HG02759 (cell line): ENCODE results near the gene GFY.
A peak's percentile ranks its signal among the peaks of the same experiment; 100 is the strongest.
"Not testable (repeated sequence)": the region's sequence is repeated elsewhere in the genome, so short reads cannot be mapped to it uniquely, and the experiment has no call there.

Source experiments
- ATAC-seq: cut with Tn5 transposase; IDR thresholded peaks from one replicate; pipeline ENCODE4 v1.9.1; 2021; ENCODE audit warnings: mild to moderate bottlenecking, moderate library complexity; ENCODE audit not compliant: unreplicated experiment

Gene GFY

DNA sequence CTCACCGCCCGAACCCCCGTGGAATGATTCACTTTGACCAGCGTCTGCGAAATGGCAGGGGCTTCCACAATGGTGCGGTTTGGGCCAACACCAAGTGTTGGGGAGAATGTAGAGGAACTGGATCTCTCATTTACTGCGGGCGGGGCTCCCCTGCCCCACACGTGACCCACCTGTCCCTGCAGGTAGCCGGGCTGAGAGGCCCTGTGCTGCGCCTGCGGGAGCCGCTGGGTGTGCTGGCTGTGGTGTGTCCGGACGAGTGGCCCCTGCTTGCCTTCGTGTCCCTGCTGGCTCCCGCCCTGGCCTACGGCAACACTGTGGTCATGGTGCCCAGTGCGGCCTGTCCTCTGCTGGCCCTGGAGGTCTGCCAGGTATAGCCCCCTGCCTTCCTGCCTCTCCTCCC, 43.0 kb downstream of the GFY start:
- ATAC-seq, result no peak

DNA sequence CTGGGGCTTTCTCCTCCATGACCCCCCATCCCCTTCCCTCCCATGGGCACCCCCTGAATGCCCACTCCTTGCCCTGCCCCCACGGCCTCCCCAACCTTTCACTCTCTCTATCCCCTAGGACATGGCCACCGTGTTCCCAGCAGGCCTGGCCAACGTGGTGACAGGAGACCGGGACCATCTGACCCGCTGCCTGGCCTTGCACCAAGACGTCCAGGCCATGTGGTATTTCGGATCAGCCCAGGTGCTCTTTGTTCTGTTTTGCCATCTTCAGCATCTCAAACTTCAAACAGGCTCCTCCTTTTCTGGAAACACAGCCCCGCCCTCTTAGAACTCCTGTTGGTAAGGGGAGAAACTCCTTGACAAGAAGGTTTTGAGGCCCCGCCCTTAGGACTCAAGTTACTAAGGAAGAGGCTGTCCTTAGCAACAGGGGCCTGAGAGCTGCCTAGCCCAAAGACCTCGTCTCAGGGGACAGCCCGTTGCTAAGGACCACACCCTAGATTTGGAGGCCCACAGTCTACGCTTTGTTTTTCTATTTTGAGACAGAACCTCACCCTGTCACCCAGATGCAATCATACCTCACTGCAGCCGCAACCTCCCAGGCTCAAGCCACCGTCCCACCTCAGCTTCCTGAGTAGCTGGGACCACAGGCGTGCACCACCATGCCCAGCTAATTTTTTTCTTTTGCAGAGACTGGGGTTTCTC, 43.7 kb downstream of the GFY start:
- peak; percentile 70 for ATAC-seq

- peak; percentile 58 for ATAC-seq
Observed at GRCh38 chr19:49469828-49470614, 44.8 kb downstream of the GFY start.

GRCh38 chr19:49470615-49470978, 45.4 kb downstream of the GFY start:
- no peak for ATAC-seq

DNA sequence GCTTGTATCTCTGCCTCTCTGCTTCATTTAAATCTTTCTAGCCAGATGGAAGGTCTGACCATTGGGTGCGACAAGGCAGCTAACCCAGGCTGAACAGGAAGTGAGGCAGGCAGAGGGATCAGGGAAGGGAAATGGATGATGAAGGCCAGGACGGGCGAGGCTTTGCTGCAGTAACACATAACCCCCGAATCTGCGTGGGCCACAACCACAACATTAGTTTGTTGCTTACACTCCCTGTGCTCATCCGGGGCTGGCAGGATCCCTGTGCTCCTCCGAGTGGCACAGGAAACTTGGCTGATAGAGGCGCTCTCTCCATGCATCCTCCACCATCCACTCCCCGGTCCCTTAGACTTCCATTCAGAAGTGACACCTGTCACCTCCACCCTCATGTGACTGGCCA, 47.7 kb downstream of the GFY start:
- no peak for ATAC-seq

DNA sequence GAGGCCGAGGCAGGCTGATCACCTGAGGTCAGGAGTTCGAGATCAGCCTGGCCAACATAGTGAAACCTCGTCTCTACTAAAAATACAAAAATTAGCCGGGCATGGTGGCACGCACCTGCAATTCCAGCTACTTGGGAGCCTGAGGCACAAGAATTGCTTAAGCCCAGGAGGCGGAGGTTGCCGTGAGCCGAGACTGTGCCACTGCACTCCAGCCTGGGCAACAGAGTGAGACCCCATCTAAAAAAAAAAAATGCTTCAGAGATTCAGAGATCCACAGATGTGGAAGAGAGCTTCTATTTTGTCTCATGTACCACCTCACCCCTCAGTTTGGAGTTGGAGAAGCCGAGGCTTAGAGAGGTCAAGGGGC, 48.3 kb downstream of the GFY start:
- not testable (repeated sequence) for ATAC-seq

DNA sequence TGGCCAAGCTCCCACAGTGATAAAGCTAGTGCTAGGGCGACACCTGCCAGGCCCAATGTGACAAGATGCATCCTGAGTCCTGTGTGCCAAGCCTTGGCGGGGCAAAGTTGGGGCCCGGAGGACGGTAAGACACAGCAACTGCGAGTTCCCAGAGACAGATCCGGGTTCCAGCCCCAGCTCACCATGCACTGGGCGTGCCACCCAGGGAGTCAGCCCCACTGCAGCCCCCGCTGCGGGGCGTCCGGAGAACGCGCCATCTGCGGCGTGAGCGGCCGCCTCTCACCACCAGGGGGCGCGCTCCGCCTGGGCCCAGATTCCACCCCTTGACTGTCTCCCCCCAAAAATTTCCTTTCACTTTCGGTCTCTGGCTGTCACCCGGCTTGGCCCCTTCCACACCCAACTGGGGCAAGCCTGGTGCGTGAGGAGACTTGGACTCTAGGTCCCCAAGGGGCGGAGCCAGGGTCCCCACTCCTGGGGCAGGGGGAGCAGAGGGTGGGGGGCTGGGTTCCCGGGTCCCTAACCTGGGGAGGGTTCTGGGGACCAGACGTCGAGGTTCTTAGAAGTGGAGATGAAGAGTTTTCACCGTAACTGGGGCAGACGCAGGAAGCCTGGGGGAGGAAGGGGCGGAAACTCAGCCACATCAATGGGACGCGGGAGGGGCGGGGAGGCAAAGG, 48.8 kb downstream of the GFY start, which contains the start of gene FLT3LG:
Gene FLT3LG (plus strand): TSS at position 348 of the 674 bp plus-strand sequence. CDS start 425 bp downstream, outside the sequence.
- peak; percentile 51 for ATAC-seq

DNA sequence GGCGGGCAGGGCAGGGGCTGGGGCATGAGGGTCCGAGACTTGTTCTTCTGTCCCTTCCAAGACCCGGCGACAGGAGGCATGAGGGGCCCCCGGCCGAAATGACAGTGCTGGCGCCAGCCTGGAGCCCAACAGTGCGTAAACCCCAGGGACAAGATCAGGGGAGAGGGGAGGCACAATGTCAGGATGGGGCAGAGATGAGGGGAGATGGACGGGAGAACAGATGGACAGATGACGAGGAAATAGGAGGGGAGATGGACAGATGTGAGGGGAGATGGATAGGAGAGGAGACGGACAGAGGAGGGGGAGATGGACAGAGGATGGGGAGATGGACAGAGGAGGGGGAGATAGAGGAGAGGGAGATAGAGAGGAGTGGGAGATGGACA, 49.3 kb downstream of the GFY start:
- ATAC-seq, result no peak

DNA sequence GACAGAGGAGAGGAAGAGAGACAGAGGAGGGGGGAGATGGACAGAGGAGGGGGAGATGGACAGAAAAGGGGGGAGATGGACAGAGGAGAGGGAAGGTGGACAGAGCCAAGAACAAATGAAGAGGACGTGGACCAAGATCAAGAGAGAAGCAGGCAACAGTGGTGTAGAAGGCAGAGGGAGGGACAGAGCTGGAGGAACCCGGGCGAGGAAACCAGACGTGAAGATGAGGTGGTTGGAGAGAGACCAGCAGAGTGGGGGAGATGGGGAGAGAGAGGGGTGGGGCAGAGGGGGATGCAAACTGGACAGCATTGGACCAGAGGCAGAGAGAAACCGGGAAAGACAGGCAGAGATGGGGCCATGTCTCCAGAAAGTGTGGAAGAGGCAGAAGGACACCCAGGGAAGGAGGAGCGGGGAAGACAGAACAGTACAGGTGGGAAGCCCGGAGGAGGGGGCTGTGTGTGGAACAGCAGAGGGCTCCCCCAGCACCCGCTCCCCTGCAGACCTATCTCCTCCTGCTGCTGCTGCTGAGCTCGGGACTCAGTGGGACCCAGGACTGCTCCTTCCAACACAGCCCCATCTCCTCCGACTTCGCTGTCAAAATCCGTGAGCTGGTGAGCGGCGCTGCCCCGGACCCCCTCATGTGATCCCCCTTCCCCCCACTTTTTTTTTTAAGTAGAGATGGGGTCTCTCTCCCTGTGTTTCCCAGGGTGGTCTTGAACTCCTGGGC, 50.2 kb downstream of the GFY start:
- ATAC-seq, result no peak

DNA sequence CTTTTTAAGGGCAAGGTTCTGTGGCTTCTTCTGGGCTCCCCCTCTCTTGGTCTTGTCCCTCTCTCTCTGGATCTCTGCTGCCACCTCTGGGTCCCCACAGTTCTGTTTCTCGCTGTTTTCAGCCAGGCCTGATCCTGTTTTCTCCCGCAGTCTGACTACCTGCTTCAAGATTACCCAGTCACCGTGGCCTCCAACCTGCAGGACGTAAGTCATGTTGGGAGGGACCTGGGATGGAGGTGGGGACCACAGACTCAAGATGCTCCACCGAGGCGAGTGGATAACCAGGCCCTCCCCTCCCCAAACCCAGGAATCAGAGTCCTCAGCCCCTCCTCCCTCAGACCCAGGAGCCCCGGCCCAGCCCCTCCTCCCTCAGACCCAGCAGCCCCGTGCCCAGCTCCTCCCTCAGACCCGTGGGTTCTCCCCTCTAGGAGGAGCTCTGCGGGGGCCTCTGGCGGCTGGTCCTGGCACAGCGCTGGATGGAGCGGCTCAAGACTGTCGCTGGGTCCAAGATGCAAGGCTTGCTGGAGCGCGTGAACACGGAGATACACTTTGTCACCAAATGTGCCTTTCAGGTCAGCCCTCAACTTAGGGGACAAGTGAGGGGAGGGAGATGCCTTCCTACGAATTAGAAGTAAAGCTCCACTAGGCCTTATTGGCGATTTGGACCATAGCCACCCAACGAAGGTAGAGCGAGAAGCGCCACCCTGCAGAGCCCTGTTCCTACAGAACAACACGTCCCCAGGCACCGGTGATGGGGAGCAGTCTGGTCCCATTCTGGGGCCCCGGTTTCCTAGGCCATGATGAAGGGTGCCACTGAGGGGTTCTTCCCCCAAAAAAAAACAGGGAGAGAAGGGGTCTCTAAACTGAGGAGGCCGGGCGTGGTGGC, 51.0 kb downstream of the GFY start:
- ATAC-seq, result no peak
